Cardiac muscle cell (in vitro differentiated cells and primary cell): Measurements from ENCODE around the gene MDFIC. TPM values are rescaled to one million over a fixed set of nuclear protein-coding genes. Genes with fewer than 3 reads are reported as not detected.

Source experiments
- DNase-seq, 2 donors: peaks; one replicate each; pipeline versions ENCODE4 v3.0.0 to v3.0.0-alpha.2; 2010 to 2017; ENCODE audit warnings: low read depth in 1 of 2, low spot score in 1 of 2
- H3K27ac ChIP-seq: fragments of 200-600 bp; sonication (generic); 2 replicates; pipeline ENCODE4 v1.5.1; 2016
- H3K27me3 ChIP-seq: fragments of 200-600 bp; sonication (generic); 2 replicates; pipeline ENCODE4 v1.6.0; 2016; ENCODE audit warnings: control low read depth
- H3K36me3 ChIP-seq: fragments of 200-600 bp; sonication (generic); 2 replicates; pipeline ENCODE4 v1.5.1; 2016; ENCODE audit warnings: control low read depth
- H3K4me1 ChIP-seq: fragments of 200-600 bp; sonication (generic); 2 replicates; pipeline ENCODE4 v1.8.1; 2017; ENCODE audit warnings: low read depth, mild to moderate bottlenecking, mixed run types
- H3K4me3 ChIP-seq: fragments of 200-600 bp; sonication (generic); 2 replicates; pipeline ENCODE4 v1.5.1; 2016; ENCODE audit warnings: mild to moderate bottlenecking
- H3K9me3 ChIP-seq: fragments of 200-600 bp; sonication (generic); 2 replicates; pipeline ENCODE4 v1.5.1; 2017; ENCODE audit warnings: low read depth, mild to moderate bottlenecking, control low read depth
- polyA plus RNA-seq: library from polyadenylated mRNA; unstranded; fragments of >200 nt; fragmentation: Nextera tagmentation; extraction: Ambion mirVana; gene quantifications from 2 replicates; pipeline ENCODE4 v1.2.1, GENCODE V29; 2016
- total RNA-seq: library from RNA; depleted of rRNA; stranded (reverse); fragments of >200 nt; gene quantifications from 2 replicates; pipeline ENCODE4 v1.2.3, GENCODE V29; 2016
- TF ChIP-seq, protein P1 (sequence below): IDR thresholded peaks from 2 replicates; pipeline ENCODE4 v1.5.1; 2012; ENCODE audit warnings: low read depth, mild to moderate bottlenecking, low read length

Gene MDFIC
- total and polyA plus RNA-seq, 2 experiments from 2014 or later, result 7.1 to 11.7 TPM

DNA sequence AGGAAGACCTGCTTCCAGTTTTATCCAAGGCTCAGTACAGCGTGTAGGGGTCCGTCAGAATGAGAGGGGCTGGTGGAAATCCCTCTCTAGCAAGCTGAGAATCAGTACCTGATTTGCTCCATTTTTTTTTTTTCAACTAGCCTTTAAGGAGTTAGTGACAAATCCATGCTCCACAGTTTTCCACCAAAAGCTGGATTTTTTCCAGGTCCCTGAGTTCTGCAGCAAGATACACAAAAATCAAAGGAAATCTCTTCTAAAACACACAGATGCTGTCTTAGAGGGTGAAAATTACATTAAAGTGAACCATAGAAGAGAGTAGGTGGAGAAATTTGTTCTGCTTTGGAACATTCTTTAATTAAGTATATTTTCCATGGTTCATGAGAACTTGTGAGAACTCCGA is 30.4 kb downstream of the MDFIC start:
- Histone ChIP-seq H3K4me1 (no peaks in the 10 kb centered on the region), H3K4me3 (no peak overlapping the region), H3K27me3 (no peaks in the 10 kb centered on the region), H3K9me3 (no peaks in the 10 kb centered on the region), H3K36me3 (no peaks in the 10 kb centered on the region), H3K27ac (no peak overlapping the region)
- TF ChIP-seq, protein P1, sequence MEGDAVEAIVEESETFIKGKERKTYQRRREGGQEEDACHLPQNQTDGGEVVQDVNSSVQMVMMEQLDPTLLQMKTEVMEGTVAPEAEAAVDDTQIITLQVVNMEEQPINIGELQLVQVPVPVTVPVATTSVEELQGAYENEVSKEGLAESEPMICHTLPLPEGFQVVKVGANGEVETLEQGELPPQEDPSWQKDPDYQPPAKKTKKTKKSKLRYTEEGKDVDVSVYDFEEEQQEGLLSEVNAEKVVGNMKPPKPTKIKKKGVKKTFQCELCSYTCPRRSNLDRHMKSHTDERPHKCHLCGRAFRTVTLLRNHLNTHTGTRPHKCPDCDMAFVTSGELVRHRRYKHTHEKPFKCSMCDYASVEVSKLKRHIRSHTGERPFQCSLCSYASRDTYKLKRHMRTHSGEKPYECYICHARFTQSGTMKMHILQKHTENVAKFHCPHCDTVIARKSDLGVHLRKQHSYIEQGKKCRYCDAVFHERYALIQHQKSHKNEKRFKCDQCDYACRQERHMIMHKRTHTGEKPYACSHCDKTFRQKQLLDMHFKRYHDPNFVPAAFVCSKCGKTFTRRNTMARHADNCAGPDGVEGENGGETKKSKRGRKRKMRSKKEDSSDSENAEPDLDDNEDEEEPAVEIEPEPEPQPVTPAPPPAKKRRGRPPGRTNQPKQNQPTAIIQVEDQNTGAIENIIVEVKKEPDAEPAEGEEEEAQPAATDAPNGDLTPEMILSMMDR, result no peak
- peak in 1 of 2 donors; percentile 7 for DNase-seq

DNA sequence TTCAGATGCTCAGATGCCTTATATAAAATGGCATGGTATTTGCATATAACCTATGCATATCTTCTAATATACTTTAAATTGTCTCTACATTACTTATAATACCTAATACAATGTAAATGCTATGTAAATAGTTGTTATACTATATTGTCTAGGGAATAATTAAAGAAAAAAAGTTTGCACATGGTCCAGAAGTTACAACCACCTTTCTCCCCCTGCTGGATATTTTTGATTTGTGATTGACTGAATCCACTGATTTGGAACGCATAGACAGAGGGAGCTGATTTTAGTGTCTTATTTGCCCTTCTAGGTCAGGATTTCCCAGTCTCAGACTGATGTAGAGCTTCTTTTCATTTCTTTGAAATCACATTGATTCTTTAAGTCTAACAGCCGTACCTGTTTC is 31.8 kb downstream of the MDFIC start:
- TF ChIP-seq, protein P1, result no peak
- Histone ChIP-seq H3K4me1 (no peaks in the 10 kb centered on the region), H3K36me3 (no peaks in the 10 kb centered on the region), H3K27me3 (no peaks in the 10 kb centered on the region), H3K4me3 (no peak overlapping the region), H3K27ac (no peak overlapping the region), H3K9me3 (no peaks in the 10 kb centered on the region)
- DNase-seq, result no peak

- H3K4me3 ChIP-seq, result no peak overlapping the region
- TF ChIP-seq, protein P1, result no peak
- no peak overlapping the region for H3K27ac ChIP-seq
- no peaks in the 10 kb centered on the region for H3K36me3 ChIP-seq
- H3K27me3 ChIP-seq, result no peaks in the 10 kb centered on the region
- H3K4me1 ChIP-seq, result no peaks in the 10 kb centered on the region
- DNase-seq, result no peak
- no peaks in the 10 kb centered on the region for H3K9me3 ChIP-seq
These were observed 34.8 kb downstream of the MDFIC start for GRCh38 chr7:114956702-114957101.

DNA sequence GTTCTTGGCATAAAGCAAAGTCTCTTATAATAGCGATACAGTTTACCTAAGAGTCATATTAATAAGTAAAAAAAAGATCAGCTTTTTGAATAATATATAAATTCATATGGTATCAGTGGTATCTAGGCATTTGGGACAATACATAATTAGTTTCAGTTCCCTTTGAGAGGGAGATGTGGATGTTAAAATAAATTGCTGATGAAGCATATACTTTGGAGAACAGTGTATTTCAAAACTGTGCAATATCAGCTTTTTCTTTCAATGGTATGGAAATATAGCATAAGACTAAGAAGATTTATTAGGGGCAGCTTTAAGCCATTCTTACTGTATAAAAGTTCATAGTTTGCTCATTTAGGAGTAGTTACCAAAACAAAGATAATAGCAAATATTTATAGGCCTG is 35.5 kb downstream of the MDFIC start:
- H3K27ac ChIP-seq, result no peak overlapping the region
- H3K9me3 ChIP-seq, result no peaks in the 10 kb centered on the region
- no peaks in the 10 kb centered on the region for H3K4me1 ChIP-seq
- no peaks in the 10 kb centered on the region for H3K36me3 ChIP-seq
- DNase-seq, result no peak
- no peak overlapping the region for H3K4me3 ChIP-seq
- TF ChIP-seq, protein P1, result no peak
- no peaks in the 10 kb centered on the region for H3K27me3 ChIP-seq

DNA sequence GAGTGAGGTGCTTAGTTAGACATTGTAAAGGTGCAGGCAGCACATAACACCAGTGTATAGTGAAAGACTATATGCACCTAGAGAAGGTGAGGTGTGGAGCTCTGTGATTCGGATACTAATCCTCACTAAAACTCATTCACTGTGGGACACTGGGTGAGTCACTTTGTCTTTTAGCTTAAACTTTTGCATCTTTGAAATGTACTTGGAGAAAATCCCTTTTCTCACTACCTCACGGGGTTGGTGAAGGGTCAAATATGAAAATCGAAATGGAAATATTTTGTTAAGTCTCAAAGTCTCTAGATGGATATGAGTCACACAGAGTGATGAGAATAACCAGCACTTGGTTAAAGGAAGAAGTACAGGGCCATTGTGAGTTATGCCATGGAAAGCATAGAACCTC is 38.0 kb downstream of the MDFIC start:
- no peak for DNase-seq
- Histone ChIP-seq H3K4me3 (no peak overlapping the region), H3K27ac (no peak overlapping the region), H3K9me3 (no peaks in the 10 kb centered on the region), H3K4me1 (no peaks in the 10 kb centered on the region), H3K27me3 (no peaks in the 10 kb centered on the region), H3K36me3 (no peaks in the 10 kb centered on the region)
- TF ChIP-seq, protein P1, result no peak

- H3K4me1 ChIP-seq, result no peaks in the 10 kb centered on the region
These were observed 40.5 kb downstream of the MDFIC start for GRCh38 chr7:114962441-114962840.

More at GRCh38 chr7:114962441-114962840, 40.5 kb downstream of the MDFIC start:
- no peak for DNase-seq
- H3K4me3 ChIP-seq, result no peak overlapping the region
- no peak overlapping the region for H3K27ac ChIP-seq
- no peaks in the 10 kb centered on the region for H3K36me3 ChIP-seq
- H3K9me3 ChIP-seq, result no peaks in the 10 kb centered on the region
- H3K27me3 ChIP-seq, result no peaks in the 10 kb centered on the region
- TF ChIP-seq, protein P1, result no peak
